Measurements from ENCODE around the gene NPR1.
"Not testable (repeated sequence)": the region's sequence is repeated elsewhere in the genome, so short reads cannot be mapped to it uniquely, and the experiment has no call there.

Gene NPR1

DNA sequence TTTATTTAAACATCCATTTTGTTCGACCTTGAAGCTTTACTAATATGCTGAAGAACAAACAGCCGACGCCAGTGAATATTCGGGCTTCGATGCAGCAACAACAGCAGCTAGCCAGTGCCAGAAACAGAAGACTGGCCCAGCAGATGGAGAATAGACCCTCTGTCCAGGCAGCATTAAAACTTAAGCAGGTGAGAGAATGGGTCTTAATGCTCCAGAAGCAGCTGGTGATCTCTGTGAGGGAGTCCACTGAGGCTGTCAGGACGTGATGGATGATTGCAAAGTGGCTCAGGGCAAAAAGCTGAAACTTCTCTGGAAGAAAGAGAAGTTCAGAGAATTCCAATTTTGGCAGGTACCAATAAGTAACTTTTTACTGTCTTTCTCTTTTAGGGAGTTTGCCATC, 40.2 kb upstream of the NPR1 start:
- DNase-seq: no peak
- peaks cover 4% of the 10 kb centered on the region; the same call in 1 of the 2 replicates for H3K4me1 ChIP-seq (ENCODE audit: low read length)
- H3K27ac ChIP-seq (ENCODE audit: low read length): no peak overlapping the region
- H3K79me2 ChIP-seq (ENCODE audit: low read length): peaks cover 93% of the 10 kb centered on the region
- no peaks in the 10 kb centered on the region for H3K9me2 ChIP-seq (replicated peaks; ENCODE audit: insufficient read depth, low read length)
- H2AFZ ChIP-seq (ENCODE audit: low read length): no peak overlapping the region
- peaks cover 60% of the 10 kb centered on the region for H3K36me3 ChIP-seq (replicated peaks; ENCODE audit: insufficient read depth, low read length)
- no peaks in the 10 kb centered on the region for H4K20me1 ChIP-seq (ENCODE audit: insufficient read depth, low read length)
- H3K4me2 ChIP-seq (ENCODE audit: low read depth, low read length): no peak overlapping the region
- no peak for TF ChIP-seq EZH2phosphoT487 (IDR thresholded peaks at IDR 0.05; ENCODE audit: low read length)
- no peak overlapping the region for H3K4me3 ChIP-seq (ENCODE audit: low read length)
- no peak overlapping the region for H3K9ac ChIP-seq (ENCODE audit: low read length)
- no peaks in the 10 kb centered on the region for H3K9me3 ChIP-seq (replicated peaks; ENCODE audit: insufficient read depth, low read length)
- peaks cover 5% of the 10 kb centered on the region for H3F3A ChIP-seq (ENCODE audit: insufficient read depth, low read length)
- no peaks in the 10 kb centered on the region for H3K27me3 ChIP-seq (replicated peaks; ENCODE audit: insufficient read depth, low read length)

DNA sequence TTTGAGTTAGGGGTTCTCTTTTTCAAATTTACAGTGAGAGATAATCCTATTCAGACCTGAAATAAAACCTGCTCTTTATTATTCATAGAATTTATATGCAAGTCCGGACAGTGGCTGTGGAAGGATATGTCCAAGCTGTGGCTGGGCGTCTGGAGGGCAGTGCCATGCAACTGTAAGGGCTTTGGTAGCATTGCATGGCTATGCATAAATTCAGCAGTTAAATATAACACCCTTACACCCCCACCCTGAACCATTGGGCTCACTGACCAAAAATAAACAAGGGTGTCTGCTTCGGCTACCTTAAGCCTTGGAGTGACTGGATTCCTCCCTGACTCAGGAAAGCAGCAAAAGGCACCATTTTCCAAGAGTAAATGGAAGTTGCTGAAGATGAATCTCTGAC, 39.2 kb upstream of the NPR1 start:
- H3K27ac ChIP-seq (ENCODE audit: low read length): no peak overlapping the region
- peaks cover under 1% of the 10 kb centered on the region for H3F3A ChIP-seq (ENCODE audit: insufficient read depth, low read length)
- no peak overlapping the region for H3K9ac ChIP-seq (ENCODE audit: low read length)
- no peak overlapping the region for H3K4me2 ChIP-seq (ENCODE audit: low read depth, low read length)
- no peaks in the 10 kb centered on the region for H3K9me2 ChIP-seq (replicated peaks; ENCODE audit: insufficient read depth, low read length)
- H3K4me1 ChIP-seq (ENCODE audit: low read length): no peaks in the 10 kb centered on the region
- no peaks in the 10 kb centered on the region for H3K9me3 ChIP-seq (replicated peaks; ENCODE audit: insufficient read depth, low read length)
- H3K27me3 ChIP-seq (replicated peaks; ENCODE audit: insufficient read depth, low read length): no peaks in the 10 kb centered on the region
- H3K36me3 ChIP-seq (replicated peaks; ENCODE audit: insufficient read depth, low read length): peaks cover 63% of the 10 kb centered on the region
- no peak overlapping the region for H2AFZ ChIP-seq (ENCODE audit: low read length)
- H4K20me1 ChIP-seq (ENCODE audit: insufficient read depth, low read length): no peaks in the 10 kb centered on the region
- no peak for TF ChIP-seq EZH2phosphoT487 (IDR thresholded peaks at IDR 0.05; ENCODE audit: low read length)
- no peak for TF ChIP-seq EZH2 (optimal IDR thresholded peaks at IDR 0.05; ENCODE audit: low read depth, low read length)
- H3K79me2 ChIP-seq (ENCODE audit: low read length): peaks cover 99% of the 10 kb centered on the region
- no peak for DNase-seq
- no peak overlapping the region for H3K4me3 ChIP-seq (ENCODE audit: low read length)

DNA sequence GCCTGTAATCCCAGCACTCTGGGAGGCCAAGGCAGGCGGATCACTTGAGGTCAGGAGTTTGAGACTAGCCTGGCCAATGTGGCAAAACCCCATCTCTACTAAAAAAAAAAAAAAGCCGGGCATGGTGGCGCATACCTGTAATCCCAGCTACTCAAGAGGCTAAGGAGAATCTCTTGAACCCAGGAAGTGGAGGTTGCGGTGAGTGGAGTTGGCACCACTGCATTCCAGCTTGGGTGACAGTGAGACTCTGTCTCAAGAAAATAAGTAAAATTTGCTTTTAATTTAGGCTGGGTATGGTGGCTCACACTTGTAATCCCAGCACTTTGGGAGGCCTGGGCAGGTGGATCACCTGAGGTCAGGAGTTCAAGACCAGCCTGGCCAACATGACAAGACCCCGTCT, 38.3 kb upstream of the NPR1 start:
- H3F3A ChIP-seq (ENCODE audit: insufficient read depth, low read length); DNase-seq; H3K27me3 ChIP-seq (replicated peaks; ENCODE audit: insufficient read depth, low read length); H3K9me3 ChIP-seq (replicated peaks; ENCODE audit: insufficient read depth, low read length); H3K4me2 ChIP-seq (ENCODE audit: low read depth, low read length); H3K4me3 ChIP-seq (ENCODE audit: low read length); H2AFZ ChIP-seq (ENCODE audit: low read length); H3K27ac ChIP-seq (ENCODE audit: low read length); H3K9me2 ChIP-seq (replicated peaks; ENCODE audit: insufficient read depth, low read length); H4K20me1 ChIP-seq (ENCODE audit: insufficient read depth, low read length); H3K9ac ChIP-seq (ENCODE audit: low read length); H3K4me1 ChIP-seq (ENCODE audit: low read length): not testable (repeated sequence)
- peaks cover 63% of the 10 kb centered on the region for H3K36me3 ChIP-seq (replicated peaks; ENCODE audit: insufficient read depth, low read length)
- H3K79me2 ChIP-seq (ENCODE audit: low read length): peaks cover 99% of the 10 kb centered on the region

DNA sequence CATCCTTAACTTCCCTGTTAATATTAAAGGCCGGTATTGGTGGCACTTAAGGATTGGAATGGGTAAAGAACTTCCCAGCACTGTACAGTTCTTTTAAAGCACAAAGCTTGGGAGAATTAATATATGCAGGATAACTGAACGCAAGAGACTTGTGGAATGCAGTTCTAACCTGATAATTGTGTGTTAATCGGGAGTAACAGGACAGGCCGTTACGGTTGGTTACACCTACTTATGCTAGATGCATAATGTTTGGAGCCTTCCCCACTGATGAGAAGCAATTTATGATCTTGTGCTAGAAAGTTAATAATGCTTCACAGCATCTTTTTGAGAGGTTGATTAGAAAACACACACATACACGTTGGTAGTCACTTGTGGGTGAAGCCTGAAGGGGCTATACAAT, 37.6 kb upstream of the NPR1 start:
- no peaks in the 10 kb centered on the region for H3F3A ChIP-seq (ENCODE audit: insufficient read depth, low read length)

More for the DNA sequence above, 37.6 kb upstream of the NPR1 start:
- Histone ChIP-seq H3K9me3 (replicated peaks; ENCODE audit: insufficient read depth, low read length) (no peaks in the 10 kb centered on the region), H3K27me3 (replicated peaks; ENCODE audit: insufficient read depth, low read length) (no peaks in the 10 kb centered on the region), H3K4me2 (ENCODE audit: low read depth, low read length) (no peak overlapping the region), H3K9ac (ENCODE audit: low read length) (no peak overlapping the region), H3K27ac (ENCODE audit: low read length) (no peak overlapping the region), H3K9me2 (replicated peaks; ENCODE audit: insufficient read depth, low read length) (no peaks in the 10 kb centered on the region), H3K4me1 (ENCODE audit: low read length) (no peaks in the 10 kb centered on the region), H2AFZ (ENCODE audit: low read length) (no peak overlapping the region), H3K4me3 (ENCODE audit: low read length) (no peak overlapping the region), H3K36me3 (replicated peaks; ENCODE audit: insufficient read depth, low read length) (peaks cover 64% of the 10 kb centered on the region), H3K79me2 (ENCODE audit: low read length) (peaks cover 94% of the 10 kb centered on the region), H4K20me1 (ENCODE audit: insufficient read depth, low read length) (no peaks in the 10 kb centered on the region)
- TF ChIP-seq, protein P1, sequence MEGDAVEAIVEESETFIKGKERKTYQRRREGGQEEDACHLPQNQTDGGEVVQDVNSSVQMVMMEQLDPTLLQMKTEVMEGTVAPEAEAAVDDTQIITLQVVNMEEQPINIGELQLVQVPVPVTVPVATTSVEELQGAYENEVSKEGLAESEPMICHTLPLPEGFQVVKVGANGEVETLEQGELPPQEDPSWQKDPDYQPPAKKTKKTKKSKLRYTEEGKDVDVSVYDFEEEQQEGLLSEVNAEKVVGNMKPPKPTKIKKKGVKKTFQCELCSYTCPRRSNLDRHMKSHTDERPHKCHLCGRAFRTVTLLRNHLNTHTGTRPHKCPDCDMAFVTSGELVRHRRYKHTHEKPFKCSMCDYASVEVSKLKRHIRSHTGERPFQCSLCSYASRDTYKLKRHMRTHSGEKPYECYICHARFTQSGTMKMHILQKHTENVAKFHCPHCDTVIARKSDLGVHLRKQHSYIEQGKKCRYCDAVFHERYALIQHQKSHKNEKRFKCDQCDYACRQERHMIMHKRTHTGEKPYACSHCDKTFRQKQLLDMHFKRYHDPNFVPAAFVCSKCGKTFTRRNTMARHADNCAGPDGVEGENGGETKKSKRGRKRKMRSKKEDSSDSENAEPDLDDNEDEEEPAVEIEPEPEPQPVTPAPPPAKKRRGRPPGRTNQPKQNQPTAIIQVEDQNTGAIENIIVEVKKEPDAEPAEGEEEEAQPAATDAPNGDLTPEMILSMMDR (IDR thresholded peaks at IDR 0.05; ENCODE audit: low read length): no peak
- TF ChIP-seq EZH2 (optimal IDR thresholded peaks at IDR 0.05; ENCODE audit: low read depth, low read length): no peak
- no peak for TF ChIP-seq EZH2phosphoT487 (IDR thresholded peaks at IDR 0.05; ENCODE audit: low read length)
- no peak for DNase-seq

Data from MM.1S (cell line).